ENCODE data around the gene CNDP1. TPM values are rescaled to one million over a fixed set of nuclear protein-coding genes. Genes with fewer than 3 reads are reported as not detected.
A peak's percentile ranks its signal among the peaks of the same experiment; 100 is the strongest.

The CNDP1 gene
- polyA plus RNA-seq, 3 donors = not detected

DNA sequence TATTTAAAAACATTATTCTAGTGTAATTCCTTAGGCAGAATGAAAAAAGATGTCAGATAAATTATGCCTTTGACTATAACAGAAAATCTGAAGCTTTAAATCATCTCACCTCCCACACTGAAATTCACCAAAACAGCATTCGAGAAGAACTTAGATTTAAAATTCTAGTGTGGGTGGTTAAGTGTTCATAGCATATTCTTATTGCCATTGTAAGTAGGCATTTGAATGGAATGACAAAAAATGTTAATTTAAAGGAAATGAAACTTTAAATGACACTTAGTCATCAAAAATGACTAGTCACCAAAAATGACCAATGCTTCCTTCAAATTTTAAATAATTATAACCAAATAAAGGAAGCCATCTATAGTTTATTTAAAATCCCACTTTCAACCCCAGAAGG lies 56.4 kb downstream of the CNDP1 start:
- H3K27me3 Mint-ChIP-seq (ENCODE audit: low read depth in 3 of 3) = peaks cover 0 to 6% (median 3%) of the 10 kb centered on the region in 3 donors
- Histone ChIP-seq H3K27ac (ENCODE audit: low read depth in 1 of 2, low read length in 2 of 2) (peak overlapping the region; percentile 73 to 87), H3K27me3 (ENCODE audit: control insufficient read depth in 2 of 2, insufficient read depth in 2 of 2, low read length in 2 of 2) (no peaks in the 10 kb centered on the region), H2AFZ (ENCODE audit: insufficient read depth, low read depth, low read length, poor library complexity, severe bottlenecking) (no peak overlapping the region), H4K20me1 (ENCODE audit: insufficient read depth, low read length) (peaks cover 6% of the 10 kb centered on the region), H3K9ac (ENCODE audit: insufficient read depth, low read length, poor library complexity, severe bottlenecking) (no peak overlapping the region), H3K4me1 (ENCODE audit: control insufficient read depth in 1 of 2, insufficient read depth in 2 of 2, low read length in 2 of 2) (peaks cover 63 to 73% of the 10 kb centered on the region in 2 donors), H3K4me3 (replicated peaks in 1 of 3; ENCODE audit: low read depth in 2 of 3, low read length in 3 of 3) (peak overlapping the region in 1 of 3 experiments; percentile 62), H3K79me2 (ENCODE audit: insufficient read depth, low read length) (peaks cover 28% of the 10 kb centered on the region), H3K9me3 (replicated peaks in 1 of 2; ENCODE audit: control insufficient read depth in 1 of 2, insufficient read depth in 1 of 2, low read length in 2 of 2) (no peaks in the 10 kb centered on the region), H3K4me2 (replicated peaks; ENCODE audit: extremely low read depth, low read length, poor library complexity, severe bottlenecking) (peak overlapping the region; percentile 55), H3K36me3 (replicated peaks in 1 of 2; ENCODE audit: control insufficient read depth in 1 of 2, insufficient read depth in 2 of 2, low read length in 2 of 2) (peaks cover 0 to 6% of the 10 kb centered on the region in 2 donors)
- no peaks in the 10 kb centered on the region for H3K9me3 Mint-ChIP-seq
- TF ChIP-seq, protein P1, sequence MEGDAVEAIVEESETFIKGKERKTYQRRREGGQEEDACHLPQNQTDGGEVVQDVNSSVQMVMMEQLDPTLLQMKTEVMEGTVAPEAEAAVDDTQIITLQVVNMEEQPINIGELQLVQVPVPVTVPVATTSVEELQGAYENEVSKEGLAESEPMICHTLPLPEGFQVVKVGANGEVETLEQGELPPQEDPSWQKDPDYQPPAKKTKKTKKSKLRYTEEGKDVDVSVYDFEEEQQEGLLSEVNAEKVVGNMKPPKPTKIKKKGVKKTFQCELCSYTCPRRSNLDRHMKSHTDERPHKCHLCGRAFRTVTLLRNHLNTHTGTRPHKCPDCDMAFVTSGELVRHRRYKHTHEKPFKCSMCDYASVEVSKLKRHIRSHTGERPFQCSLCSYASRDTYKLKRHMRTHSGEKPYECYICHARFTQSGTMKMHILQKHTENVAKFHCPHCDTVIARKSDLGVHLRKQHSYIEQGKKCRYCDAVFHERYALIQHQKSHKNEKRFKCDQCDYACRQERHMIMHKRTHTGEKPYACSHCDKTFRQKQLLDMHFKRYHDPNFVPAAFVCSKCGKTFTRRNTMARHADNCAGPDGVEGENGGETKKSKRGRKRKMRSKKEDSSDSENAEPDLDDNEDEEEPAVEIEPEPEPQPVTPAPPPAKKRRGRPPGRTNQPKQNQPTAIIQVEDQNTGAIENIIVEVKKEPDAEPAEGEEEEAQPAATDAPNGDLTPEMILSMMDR (IDR thresholded peaks at IDR 0.05) = no peak
- peak overlapping the region; percentile 1 to 36 for H3K4me3 Mint-ChIP-seq
- DNase-seq = peak; percentile 45 to 83 (median 72)
- WGBS (ENCODE audit: insufficient coverage) = no CpG with 5 or more reads among the region's 1 CpG
- H3K4me1 Mint-ChIP-seq = peaks cover 67% of the 10 kb centered on the region
- intact Hi-C loops (cut with micrococcal nuclease) = loop anchor here (2.0 to 10.0 kb wide), 3 partner anchors 94 to 346 kb away; partner anchors contain the start of gene CNDP2 (in 2 of the 2)
- peak overlapping the region; percentile 91 to 98 (median 95) for H3K27ac Mint-ChIP-seq
- H3K36me3 Mint-ChIP-seq = peaks cover 12 to 18% of the 10 kb centered on the region in 2 donors

- peaks cover 6% of the 10 kb centered on the region for H4K20me1 ChIP-seq (ENCODE audit: insufficient read depth, low read length)
- peaks cover 56 to 63% of the 10 kb centered on the region in 2 donors for H3K4me1 ChIP-seq (ENCODE audit: control insufficient read depth in 1 of 2, insufficient read depth in 2 of 2, low read length in 2 of 2)
- H3K27me3 ChIP-seq (ENCODE audit: control insufficient read depth in 2 of 2, insufficient read depth in 2 of 2, low read length in 2 of 2) = no peaks in the 10 kb centered on the region
- intact Hi-C loops (cut with micrococcal nuclease) = loop anchor here (10.0 kb wide), 2 partner anchors 101 to 351 kb away; partner anchors contain the start of gene CNDP2 (in 1 of the 2)
- Mint-ChIP-seq H3K4me1 (peaks cover 60% of the 10 kb centered on the region), H3K27ac (peak overlapping the region; percentile 77 to 99 (median 81)), H3K36me3 (peaks cover 12 to 18% of the 10 kb centered on the region in 2 donors), H3K9me3 (no peaks in the 10 kb centered on the region), H3K4me3 (peak overlapping the region in 1 of 2 donors; percentile 52), H3K27me3 (ENCODE audit: low read depth in 3 of 3) (no peaks in the 10 kb centered on the region)
- H2AFZ ChIP-seq (ENCODE audit: insufficient read depth, low read depth, low read length, poor library complexity, severe bottlenecking) = no peak overlapping the region
- TF ChIP-seq, protein P1 (IDR thresholded peaks at IDR 0.05) = no peak
- peak overlapping the region in 1 of 3 experiments; percentile 97 for H3K4me3 ChIP-seq (replicated peaks in 1 of 3; ENCODE audit: low read depth in 2 of 3, low read length in 3 of 3)
- no peaks in the 10 kb centered on the region for H3K9me3 ChIP-seq (replicated peaks in 1 of 2; ENCODE audit: control insufficient read depth in 1 of 2, insufficient read depth in 1 of 2, low read length in 2 of 2)
- peak overlapping the region; percentile 92 for H3K4me2 ChIP-seq (replicated peaks; ENCODE audit: extremely low read depth, low read length, poor library complexity, severe bottlenecking)
- H3K27ac ChIP-seq (ENCODE audit: low read depth in 1 of 2, low read length in 2 of 2) = peak overlapping the region in 1 of 2 donors; percentile 98
- H3K36me3 ChIP-seq (replicated peaks in 1 of 2; ENCODE audit: control insufficient read depth in 1 of 2, insufficient read depth in 2 of 2, low read length in 2 of 2) = peaks cover 0 to 6% of the 10 kb centered on the region in 2 donors
- peaks cover 71% of the 10 kb centered on the region for H3K79me2 ChIP-seq (ENCODE audit: insufficient read depth, low read length)
- DNase-seq = peak; percentile 36 to 63 (median 56)
- H3K9ac ChIP-seq (ENCODE audit: insufficient read depth, low read length, poor library complexity, severe bottlenecking) = no peak overlapping the region
Measured at GRCh38 chr18:74595431-74595830, 61.1 kb downstream of the CNDP1 start.
